ENCODE measurements around the gene TBC1D1.

DNA sequence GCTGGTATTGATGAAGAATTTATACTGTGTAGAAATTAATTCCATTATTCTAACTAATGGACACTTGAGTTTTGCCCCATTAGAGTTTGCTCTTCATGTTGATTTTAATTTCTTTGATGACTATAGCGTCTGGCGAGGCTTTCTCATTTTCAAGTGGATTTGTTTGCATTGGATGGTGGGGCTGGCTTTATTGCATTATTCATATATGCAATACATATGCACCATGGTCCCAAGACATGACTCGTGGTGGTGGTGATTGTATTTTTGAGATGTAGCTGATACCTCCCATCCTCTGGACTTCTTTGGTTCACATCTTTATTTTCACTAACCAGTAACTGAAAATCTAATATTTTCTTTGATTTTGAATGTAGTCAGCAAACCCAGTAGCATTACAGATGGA, 109.1 kb downstream of the TBC1D1 start:
- TF ChIP-seq, protein P1, sequence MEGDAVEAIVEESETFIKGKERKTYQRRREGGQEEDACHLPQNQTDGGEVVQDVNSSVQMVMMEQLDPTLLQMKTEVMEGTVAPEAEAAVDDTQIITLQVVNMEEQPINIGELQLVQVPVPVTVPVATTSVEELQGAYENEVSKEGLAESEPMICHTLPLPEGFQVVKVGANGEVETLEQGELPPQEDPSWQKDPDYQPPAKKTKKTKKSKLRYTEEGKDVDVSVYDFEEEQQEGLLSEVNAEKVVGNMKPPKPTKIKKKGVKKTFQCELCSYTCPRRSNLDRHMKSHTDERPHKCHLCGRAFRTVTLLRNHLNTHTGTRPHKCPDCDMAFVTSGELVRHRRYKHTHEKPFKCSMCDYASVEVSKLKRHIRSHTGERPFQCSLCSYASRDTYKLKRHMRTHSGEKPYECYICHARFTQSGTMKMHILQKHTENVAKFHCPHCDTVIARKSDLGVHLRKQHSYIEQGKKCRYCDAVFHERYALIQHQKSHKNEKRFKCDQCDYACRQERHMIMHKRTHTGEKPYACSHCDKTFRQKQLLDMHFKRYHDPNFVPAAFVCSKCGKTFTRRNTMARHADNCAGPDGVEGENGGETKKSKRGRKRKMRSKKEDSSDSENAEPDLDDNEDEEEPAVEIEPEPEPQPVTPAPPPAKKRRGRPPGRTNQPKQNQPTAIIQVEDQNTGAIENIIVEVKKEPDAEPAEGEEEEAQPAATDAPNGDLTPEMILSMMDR (optimal IDR thresholded peaks at IDR 0.05 in 1 of 3, IDR thresholded peaks at IDR 0.05 in 1 of 3, conservative IDR thresholded peaks at IDR 0.05 in 1 of 3; ENCODE audit: extremely low read depth in 1 of 3, insufficient read depth in 2 of 3, low read length in 3 of 3), result no peak
- no peak for TF ChIP-seq EZH2 (IDR thresholded peaks at IDR 0.05; ENCODE audit: low read length)

All from keratinocyte (primary cell).